HG03097 (cell line): ENCODE results near the gene PTK6.
"Not testable (repeated sequence)": the region's sequence is repeated elsewhere in the genome, so short reads cannot be mapped to it uniquely, and the experiment has no call there.

Source experiments
- ATAC-seq: cut with Tn5 transposase; IDR thresholded peaks from one replicate; pipeline ENCODE4 v1.9.1; 2021; ENCODE audit not compliant: unreplicated experiment, low FRiP score

Gene PTK6

DNA sequence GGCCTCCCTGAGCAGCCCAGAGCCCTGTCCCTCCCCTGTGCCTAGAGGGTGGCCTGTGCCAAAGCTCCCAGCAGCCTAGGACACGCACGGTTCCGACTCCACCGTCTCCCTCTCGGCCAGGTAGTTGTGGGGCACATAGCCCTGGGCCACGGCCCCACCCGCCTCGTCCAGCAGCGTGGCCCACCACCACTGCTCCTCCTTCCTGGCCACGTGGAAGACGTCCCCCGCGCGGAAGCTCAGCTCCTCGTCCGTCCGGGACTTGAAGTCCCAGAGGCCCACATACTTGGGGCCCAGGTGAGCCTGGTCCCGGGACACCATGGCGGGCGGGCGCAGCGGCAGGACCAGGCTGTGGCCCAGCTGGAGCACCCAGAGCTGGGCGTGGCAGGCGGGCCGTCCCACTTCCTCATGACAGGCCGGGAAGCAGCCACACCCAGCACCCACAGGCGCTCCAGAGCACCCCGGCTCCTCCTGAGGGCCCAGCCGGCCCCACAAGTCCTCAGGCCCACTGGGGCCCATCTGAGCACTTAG is at the start of gene PTK6:
Gene PTK6 (minus strand): TSS at position 380 of the 528 bp plus-strand sequence. CDS start 62 bp downstream, at position 318.
- peak; percentile 12 for ATAC-seq

DNA sequence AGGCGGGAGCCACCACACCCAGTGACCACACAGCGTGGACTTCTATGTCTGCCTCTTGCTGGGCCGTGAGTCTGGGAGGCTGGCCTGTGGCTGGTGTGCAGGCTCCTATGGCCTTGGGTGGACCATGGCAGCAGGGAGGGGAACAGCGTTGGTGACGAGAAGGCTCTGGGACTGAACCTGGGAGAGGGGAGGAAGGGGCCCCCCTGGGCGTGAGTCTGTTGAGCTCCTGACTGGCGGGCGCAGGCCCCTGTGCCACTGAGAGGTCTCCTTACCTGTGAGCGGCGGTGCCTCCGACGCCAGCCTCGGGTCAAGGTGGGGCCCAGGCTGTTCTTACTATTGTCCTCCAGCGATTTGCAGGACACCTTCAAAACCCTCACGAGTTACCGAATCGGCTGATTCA is 49.6 kb upstream of the PTK6 start:
- no peak for ATAC-seq

DNA sequence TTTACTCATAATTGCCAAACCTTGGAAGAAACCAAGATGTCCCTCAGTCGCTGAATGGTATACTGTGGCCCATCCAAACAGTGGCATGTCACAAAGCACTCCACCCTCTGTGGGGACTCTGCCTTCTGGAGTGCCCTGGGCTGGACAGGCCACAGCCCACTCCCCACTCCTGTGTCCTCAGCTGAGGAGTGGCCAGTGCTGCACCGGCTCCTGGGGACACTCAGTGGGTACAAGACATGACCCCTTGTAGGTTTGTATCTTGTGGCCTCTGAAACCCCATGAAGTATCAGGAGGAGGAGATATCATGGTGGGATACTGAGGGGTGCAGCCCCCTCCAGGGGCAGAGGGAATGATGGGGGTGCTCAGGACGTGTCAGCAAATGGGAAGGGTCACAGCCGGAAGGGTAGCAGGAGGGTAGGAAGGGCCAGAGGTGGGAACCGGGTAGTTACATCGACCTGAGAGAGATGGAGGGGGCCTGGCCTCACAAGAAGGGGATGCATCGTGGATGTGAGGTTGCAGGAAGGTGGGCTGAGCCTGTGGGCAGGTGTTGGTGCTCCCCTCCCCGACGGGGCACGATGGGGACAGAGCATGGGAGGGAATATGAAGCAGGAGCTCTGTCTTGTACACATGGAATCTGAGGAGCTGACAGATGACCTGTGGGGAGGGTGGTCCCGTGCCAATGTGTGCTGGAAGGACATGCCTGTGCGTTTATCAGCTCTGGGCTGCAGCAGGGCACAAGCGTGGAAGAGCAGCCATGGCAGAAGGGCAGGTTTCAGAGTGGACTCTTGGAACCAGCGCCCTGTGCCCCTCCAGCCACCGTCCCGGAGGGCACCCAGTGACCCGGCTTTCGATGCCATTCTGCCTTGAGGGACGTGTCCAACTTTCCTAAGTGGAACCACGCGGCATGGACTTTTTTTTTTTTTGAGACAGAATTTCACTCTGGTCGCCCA is 48.7 kb upstream of the PTK6 start:
- ATAC-seq: no peak

DNA sequence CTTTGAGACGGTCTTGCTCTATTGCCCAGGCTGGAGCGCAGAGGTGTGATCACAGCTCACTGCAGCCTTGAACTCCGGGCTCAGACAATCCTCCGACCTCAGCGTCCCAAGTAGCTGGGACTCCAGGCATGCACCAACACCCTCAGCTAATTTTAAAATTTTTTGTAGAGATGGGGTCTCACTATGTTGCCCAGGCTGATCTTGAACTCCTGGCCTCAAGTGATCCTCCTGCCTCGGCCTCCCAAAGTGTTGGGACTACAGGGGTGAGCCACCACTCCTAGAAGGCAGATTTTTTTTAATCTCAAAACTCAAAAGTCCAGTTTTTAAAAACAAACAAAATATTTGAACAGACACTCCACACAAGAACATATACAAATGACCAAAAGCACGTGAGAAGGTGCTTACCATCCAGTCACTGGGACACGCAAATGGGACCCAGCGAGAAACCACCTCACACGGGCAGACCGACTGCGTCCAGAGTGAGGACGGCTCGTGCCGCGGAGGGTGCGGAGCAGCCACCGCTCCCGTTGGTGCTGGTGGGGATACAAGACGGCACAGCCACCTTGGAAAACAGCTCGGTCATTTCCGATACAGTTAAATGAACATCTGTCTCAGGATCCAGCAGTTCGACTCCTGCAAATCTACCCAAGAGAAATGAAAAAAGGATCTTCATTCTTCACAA is 45.3 kb upstream of the PTK6 start:
- ATAC-seq: no peak

DNA sequence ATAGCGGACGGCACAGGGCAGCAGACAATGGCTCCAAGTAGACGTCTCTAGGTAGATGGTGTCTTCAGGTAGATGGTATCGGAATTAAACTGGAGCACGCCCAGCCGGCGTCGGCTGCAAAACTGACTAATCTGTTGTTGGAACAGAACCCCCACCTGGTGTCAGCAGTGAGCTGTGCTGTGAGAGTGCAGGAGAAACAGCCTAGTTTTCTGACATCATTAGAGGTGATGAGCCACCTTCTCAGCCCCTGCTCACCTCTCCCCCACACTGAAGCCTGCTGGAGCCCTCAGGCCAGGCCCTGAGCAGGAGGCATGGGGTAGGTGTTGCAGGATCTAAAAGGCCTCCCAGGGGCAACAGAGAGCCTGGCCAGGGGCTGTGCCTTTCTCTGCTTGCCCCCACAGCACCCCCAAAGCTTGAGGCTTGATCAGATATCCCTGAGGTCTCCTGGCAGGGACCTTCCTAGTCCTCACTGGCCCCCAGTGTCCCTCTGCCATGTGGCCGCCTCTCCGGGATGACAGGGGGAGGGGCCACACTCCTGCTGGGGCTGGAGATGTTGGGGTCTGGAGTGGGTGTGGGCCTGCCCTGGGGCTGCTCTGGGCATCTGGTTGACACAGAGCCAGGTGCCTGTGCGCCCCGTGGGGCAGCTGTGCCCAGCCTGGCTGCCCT is 43.8 kb upstream of the PTK6 start:
- ATAC-seq: no peak

DNA sequence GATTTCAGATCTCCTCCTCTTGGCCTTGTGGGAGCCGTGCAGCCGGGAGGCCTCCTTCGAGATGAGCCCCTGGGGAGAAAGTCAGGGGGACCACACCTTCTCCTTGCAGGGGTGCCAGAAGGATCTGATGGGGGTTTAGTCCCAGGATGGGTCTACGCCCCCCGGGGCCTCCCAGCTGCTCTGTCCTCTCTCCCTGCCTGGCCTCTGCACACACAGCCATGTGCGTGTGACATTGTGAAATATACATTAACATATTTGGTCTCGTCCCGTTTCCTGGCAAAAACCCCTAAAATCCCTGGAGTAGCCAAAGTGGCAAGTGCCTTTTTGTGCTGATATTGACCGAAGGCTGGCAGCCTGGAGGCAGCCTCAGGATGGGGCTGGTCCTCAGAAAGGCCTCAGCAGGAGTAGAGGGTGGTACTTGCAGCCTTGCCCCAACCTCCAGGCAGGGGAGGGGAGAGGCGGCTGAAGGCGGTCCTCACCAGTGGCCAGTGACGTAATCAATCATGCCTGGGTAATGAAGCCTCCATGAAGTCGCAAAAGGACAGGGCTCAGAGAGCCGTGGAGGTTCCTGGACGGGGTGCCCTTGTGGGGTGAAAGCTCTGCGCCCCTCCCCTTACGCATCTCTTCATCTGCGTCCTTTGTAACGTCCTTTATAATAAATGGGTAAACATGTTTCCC is 42.0 kb upstream of the PTK6 start:
- ATAC-seq: no peak

DNA sequence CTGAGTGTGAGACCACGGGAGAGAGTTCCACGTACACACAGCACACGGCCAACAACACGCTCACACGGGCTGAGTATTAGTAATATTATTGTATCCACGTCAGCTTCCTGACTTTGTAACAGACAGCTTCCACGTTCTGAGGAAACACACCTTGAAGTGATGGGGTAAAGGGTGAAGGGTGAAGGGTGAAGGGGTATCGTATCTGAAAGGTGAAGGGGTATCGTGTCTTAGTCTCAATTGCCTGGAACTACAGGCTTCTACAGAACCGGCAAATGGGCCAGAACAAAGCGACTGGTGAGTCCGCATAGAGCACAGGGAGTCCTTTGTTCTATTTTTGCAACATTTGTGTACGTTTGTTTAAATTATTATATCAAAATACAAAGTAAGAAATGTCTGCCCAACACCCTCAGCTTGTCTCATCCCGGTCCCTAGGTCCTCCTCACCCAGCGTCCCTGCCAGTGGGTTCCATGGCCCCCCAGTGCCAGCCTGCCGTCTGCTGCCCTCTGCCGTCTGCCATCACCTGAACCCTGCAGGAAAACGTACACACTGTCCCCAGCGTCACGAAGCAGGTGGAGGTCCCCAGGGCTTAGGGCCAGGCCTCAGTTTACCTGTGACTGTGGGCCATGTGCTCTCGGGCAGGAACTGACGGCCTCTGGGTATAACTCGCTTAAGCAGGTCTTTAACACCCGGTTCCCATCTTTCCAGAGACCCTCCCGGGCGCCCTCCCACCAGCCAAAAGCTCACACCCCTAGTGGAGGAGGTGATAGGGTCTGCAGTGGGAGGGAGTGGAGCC is 41.2 kb upstream of the PTK6 start:
- no peak for ATAC-seq

DNA sequence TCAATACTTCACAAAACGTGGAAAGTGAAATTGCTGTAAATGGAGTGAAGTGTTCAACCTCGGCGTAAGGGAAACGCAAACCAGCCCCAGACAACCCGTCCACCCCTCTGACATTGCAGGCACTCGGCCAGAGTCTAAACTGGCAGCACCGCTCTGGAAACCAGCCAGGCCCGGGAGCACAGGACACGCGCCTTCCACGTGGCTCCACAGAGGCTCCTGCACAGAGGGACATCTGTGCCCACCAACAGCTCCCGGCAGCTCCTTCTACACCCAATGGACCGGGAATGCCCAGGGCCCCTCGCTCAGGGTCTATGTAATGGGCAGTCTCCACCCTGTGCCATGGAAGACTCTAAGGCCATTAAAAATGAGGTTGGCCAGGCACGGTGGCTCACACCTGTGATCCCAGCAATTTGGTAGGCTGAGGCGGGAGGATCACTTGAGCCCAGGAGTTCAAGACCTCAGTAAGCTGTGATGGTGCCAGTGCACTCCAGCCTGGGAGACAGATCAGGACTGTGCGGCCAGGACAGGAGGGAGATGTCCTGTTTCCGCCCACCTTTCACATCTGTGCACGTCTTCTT is 40.2 kb upstream of the PTK6 start:
- ATAC-seq: no peak

DNA sequence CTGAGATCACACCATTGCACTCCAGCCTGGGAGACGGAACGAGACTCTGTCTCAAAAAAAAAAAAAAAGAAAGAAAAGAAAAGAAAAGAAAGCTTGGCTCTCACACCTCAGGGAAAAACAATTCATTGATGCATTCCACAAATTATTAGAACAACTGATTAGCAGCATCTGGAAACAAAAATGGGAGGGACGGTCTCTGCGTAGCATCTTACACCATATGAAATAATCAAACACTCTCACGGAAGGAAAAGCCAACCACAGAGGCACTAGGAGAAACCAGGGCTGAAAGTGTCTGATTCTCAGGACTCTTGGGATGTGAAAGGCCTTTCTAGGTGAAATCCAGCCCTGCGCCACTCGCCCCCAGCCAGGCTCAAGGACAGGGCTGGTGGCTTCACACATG is 39.1 kb upstream of the PTK6 start:
- no peak for ATAC-seq

DNA sequence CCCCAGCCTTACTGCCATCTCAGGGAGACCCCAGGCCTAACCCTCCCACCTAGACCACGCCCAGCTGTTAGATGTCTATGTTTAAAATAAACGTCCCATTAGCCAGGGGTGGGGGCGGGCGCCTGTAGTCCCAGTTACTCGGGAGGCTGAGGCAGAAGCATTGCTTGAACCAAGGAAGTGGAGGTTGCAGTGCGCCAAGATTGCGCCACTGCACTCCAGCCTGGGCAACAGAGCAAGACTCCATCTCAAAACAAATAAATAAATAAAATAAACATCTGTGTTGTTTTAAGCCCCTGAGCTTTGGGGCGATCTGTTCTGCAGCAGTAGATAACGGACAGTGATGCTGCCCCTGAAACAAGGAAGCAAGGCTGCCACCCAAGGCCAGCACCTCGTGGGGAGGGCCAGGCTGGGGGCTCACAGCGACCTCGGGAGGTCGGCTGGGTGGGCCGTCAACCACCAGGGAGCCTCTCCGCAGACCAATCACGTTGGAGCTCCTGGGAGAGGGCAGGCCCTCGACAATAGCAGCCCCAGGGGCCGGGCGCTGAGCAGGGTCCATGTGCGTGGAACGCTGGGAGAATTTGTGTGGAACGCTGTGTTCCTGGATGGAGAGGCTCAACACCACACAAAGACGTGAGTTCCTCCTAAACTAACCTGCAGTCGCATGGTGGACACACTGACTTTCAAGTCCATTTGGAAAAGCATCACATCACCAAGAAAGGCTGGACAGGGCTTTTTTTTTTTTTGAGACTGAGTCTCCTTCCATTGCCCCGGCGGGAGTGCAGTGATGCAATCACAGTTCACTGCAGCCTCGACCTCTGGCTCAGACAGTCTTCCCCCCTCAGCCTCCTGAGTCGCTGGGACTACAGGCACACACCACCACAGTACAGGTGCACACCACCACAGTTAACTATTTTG is 37.9 kb upstream of the PTK6 start:
- no peak for ATAC-seq

DNA sequence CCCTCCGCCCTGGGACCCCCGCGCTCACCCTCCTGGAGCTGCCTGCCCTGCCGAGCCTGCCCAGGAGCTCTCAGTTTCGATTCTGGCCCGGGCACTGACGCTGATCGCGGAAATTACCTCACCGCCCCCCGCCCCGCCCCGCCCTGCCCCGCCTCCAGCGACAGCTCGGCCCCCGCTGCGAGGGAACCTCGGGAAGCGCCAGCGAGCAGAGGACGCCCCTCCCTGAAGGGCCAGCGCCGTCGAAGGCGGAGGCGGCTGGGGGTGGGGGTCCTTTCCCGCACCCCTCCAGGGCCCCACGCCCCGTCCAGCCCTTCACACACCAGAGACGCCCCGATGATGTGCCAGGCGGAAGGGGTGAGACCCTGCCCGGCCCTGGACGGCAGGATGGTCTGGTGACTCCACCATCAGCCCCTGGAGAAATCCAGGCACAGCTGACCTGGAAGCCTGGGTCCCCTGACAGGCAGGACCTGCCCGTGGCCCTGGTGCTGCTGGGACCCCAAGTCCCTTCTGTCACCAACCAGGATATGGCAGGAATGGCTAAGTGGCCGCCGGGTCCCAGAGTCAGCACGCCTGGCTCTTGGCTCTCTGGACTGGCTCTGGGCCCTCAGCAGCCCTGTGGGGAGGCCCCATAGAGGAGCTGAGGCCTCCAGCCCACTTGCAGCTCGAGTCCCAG is 37.1 kb upstream of the PTK6 start, which contains the start of gene HELZ2:
Gene HELZ2 (minus strand): TSS at position 84 of the 673 bp plus-strand sequence. CDS start 1,854 bp downstream, outside the sequence.
- no peak for ATAC-seq

DNA sequence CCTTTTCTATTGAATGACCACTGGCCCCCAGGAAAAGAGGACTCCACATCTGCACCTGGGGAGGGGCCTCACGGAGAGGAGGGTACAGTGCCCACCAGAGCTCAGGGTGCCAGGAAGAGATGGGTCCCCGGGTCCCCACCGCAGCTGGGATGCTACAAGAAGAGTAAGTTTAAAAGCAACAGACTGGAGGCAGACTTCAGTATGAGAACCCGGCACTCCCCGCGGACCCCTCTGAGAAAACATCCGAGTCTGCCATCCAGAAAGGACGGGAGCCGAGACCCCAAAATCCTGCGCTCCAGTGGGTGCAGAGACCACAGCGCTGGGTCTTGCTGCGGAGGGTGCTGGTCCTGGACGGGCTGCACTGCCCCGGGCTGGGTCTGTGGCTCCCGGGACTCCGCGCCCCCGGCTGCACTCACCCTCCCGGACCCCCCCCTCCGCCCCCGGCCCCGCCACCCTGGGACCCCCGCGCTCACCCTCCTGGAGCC is 36.5 kb upstream of the PTK6 start:
- ATAC-seq: no peak

DNA sequence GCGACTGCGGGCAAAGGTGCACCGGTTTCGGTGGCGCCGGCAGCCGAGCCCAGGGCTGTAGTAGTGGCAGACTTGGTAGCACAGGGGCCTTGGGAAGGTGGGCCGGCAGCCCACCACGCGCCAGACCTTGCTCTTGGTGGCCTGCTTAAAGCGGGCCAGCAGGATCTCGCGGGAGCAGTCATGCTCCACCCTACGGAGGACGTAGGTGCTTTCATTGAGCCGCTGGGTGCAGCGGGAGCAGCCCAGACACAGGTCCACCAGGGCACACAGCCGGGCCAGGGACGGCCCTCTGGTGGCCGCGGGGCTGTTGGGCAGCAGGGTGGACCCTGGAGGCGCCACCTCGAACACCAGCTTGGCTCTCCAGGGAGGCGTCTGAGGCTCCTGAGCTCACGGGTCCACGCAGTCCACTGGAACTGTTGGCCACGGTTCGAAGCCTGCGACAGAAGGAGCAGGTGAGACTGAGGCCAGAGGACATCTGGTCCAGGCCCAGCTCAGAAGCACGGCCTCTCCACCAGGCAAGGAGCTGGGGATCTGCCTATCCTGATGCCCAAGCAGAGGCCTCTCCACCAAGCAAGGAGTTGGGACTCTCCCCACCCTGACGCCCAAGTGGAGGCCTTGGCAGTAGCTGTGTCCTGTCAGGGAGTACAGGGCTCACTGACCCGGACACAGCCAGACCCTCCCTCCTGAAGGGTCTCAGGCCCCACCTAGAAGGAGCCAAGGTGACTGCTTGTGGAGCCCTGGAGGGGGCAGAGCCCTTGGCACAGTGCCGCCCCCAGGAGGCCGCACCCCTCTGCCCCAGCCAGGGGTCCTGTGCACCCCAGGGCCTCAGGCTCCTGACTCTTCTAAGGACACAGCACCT is 35.8 kb upstream of the PTK6 start:
- no peak for ATAC-seq

DNA sequence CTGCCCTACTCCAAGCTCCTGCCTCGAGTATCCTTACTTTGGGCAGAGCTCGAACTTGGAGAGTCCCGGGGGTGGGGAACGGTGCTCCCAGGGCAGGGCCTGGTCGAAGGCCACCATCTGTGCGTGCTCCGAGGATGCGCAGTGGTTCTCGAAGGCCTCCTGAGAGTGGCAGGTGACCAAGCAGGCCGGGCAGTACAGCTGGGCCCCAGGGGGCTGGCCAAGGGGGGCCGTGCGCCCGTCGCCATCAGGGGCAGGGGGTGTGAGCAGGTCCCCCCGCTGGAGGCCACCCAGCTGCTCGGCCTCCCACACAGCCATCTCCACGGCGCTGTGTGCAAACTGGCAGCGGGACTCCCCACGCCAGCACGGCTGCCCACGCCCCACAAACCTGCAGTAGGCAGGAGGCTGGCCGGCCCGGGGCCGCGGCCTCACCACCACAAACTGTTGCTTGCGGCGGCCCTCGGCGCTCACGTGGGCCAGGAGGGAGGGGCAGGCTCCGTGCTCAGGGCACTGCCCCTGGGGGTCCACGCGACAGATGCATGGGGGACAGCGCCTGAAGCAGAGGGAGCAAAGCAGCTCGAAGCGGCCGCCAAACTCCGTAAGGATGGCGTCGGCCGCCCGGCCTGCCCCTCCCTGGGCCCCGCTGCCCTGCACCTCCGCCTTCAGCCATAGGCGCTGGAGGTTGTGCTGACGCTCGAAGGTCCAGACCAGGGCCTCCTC is 35.1 kb upstream of the PTK6 start:
- no peak for ATAC-seq

DNA sequence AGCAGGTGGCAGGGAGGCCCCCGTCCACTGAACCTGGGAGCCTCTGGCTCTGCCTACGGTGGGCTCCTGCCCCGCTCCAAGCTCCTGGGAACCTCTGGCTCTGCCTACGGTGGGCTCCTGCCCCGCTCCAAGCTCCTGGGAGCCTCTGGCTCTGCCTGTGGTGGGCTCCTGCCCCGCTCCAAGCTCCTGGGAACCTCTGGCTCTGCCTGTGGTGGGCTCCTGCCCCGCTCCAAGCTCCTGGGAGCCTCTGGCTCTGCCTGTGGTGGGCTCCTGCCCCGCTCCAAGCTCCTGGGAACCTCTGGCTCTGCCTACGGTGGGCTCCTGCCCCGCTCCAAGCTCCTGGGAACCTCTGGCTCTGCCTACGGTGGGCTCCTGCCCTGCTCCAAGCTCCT is 33.9 kb upstream of the PTK6 start:
- ATAC-seq: not testable (repeated sequence)
